ENCODE results near the gene GALE. TPM values are rescaled to one million over a fixed set of nuclear protein-coding genes. Genes with fewer than 3 reads are reported as not detected.

The GALE gene
- polyA plus RNA-seq, 1 donor (not counting 4 experiments of a cell fraction or from before 2014, with no cell fraction given): 52.8 TPM

DNA sequence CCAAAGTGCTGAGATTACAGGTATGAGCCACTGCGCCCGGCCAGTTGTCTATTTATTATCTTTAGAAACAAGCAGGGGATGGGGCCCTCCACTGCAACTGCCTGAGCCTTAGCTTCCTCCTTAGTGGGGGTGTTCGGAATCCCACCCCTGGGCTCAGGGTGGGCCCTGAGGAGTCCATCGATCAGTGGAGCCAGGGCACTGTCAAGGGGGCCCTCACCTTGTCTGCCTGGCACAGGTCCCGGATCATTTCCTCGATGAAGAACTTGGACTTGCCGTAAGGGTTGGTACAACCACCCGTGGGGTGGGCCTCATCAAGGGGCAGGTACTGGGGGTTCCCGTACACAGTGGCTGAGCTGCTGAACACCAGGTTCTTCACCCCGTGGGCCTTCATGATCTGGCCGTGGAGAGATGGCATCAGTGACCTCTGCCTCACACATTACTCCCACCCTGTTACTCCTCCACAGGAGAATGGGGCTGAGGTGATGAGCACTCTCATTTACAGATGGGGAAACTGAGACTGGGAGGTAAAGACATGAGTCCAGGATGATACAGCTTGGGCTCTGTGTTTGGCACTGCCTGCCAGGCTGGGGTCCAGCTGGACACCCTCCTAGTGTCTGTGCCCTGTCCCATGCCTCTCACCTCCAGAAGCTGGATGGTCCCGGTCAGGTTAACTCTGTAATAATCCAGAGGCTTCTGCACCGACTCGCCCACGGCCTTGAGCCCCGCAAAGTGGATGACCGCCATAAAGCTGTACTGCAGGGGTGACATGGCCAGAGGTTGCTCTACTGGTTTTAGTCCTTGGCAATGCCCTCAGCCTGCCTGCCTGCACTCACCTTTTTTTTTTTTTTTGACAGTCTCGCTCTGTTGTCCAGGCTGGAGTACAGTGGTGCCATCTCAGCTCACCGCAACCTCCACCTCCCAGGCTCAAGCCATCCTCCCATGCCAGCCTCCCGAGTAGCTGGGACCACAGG, 2.8 kb downstream of the GALE start:
- Histone ChIP-seq H3K27ac (ENCODE audit: control insufficient read depth, insufficient read depth, low read length) (no peak overlapping the region), H3K4me1 (ENCODE audit: control insufficient read depth, extremely low read depth, insufficient read depth, low read length) (peaks cover 22% of the 10 kb centered on the region), H3K36me3 (ENCODE audit: control insufficient read depth in 2 of 2, extremely low read depth in 1 of 2, insufficient read depth in 2 of 2, low read length in 2 of 2) (peaks cover 34 to 40% of the 10 kb centered on the region in 2 experiments), H3K27me3 (ENCODE audit: control insufficient read depth, extremely low read depth, insufficient read depth, low read length) (no peaks in the 10 kb centered on the region), H3K79me2 (ENCODE audit: control insufficient read depth, insufficient read depth, low read length) (peaks cover 7% of the 10 kb centered on the region), H3K9me3 (ENCODE audit: control insufficient read depth, low read depth, low read length) (no peaks in the 10 kb centered on the region), H3K9ac (ENCODE audit: control insufficient read depth, extremely low read depth, insufficient read depth, low read length) (no peak overlapping the region), H3K4me2 (ENCODE audit: control insufficient read depth, extremely low read depth, insufficient read depth, low read depth, low read length) (no peak overlapping the region), H3K9me1 (ENCODE audit: control insufficient read depth, extremely low read depth, insufficient read depth, low read length) (no peaks in the 10 kb centered on the region), H2AFZ (ENCODE audit: control insufficient read depth, low read length) (no peak overlapping the region), H3K4me3 (ENCODE audit: control insufficient read depth in 2 of 3, extremely low read depth in 1 of 3, insufficient read depth in 2 of 3, low read depth in 1 of 3, low read length in 3 of 3) (no peak overlapping the region), H4K20me1 (ENCODE audit: control insufficient read depth, extremely low read depth, insufficient read depth, low read length) (no peaks in the 10 kb centered on the region)
- TF ChIP-seq EZH2 (IDR thresholded peaks at IDR 0.05; ENCODE audit: low read length): no peak
- TF ChIP-seq, protein P1, sequence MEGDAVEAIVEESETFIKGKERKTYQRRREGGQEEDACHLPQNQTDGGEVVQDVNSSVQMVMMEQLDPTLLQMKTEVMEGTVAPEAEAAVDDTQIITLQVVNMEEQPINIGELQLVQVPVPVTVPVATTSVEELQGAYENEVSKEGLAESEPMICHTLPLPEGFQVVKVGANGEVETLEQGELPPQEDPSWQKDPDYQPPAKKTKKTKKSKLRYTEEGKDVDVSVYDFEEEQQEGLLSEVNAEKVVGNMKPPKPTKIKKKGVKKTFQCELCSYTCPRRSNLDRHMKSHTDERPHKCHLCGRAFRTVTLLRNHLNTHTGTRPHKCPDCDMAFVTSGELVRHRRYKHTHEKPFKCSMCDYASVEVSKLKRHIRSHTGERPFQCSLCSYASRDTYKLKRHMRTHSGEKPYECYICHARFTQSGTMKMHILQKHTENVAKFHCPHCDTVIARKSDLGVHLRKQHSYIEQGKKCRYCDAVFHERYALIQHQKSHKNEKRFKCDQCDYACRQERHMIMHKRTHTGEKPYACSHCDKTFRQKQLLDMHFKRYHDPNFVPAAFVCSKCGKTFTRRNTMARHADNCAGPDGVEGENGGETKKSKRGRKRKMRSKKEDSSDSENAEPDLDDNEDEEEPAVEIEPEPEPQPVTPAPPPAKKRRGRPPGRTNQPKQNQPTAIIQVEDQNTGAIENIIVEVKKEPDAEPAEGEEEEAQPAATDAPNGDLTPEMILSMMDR (optimal IDR thresholded peaks at IDR 0.05 in 1 of 3, IDR thresholded peaks at IDR 0.05 in 1 of 3, conservative IDR thresholded peaks at IDR 0.05 in 1 of 3; ENCODE audit: extremely low read depth in 1 of 3, insufficient read depth in 2 of 3, low read length in 3 of 3): no peak
- dilution Hi-C loops (cut with MboI; ENCODE audit: extremely low pct_ligation_motif_present, low sequenced_read_pairs): no loop called here
- no peak for DNase-seq (ENCODE audit: low read depth, low spot score)
- no peak for FAIRE-seq

DNA sequence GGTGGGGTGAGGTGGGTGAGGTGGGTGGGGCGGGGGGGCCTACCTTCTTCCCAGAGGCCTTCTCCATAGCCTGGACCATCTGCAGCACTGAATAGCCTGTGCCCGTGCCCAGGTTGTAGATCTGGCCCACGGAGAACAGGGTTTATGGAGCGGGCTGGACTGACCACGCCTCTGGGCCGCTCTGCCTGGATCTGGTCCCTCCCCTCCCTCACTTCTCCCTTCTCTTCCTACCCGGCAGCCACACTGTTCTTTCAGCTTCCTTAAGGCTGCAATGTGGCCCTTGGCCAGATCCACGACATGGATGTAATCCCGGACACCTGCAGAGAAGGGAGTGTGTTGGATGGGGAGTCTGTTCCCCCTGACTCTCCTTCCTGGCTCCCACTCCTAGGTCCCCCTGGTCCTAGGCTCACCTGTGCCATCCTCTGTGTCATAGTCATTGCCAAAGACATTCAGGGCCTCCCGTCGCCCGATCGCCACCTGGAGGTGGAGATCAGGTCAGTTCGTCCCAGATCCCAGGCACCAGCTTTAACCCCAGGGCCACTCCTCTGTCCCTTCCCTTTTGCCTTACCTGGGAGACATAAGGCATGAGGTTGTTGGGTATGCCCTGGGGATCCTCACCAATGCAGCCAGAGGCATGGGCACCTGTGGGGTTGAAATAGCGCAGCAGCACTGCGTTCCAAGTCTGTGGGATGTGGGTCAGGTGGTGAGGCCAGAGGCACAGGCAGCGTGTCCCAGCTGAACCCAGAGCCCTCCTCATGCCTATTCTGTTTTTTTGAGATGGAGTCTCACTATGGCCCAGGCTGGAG, 3.9 kb downstream of the GALE start:
- dilution Hi-C loops (cut with MboI; ENCODE audit: extremely low pct_ligation_motif_present, low sequenced_read_pairs): no loop called here
- Histone ChIP-seq H3K27ac (ENCODE audit: control insufficient read depth, insufficient read depth, low read length) (no peak overlapping the region), H3K4me3 (ENCODE audit: control insufficient read depth in 2 of 3, extremely low read depth in 1 of 3, insufficient read depth in 2 of 3, low read depth in 1 of 3, low read length in 3 of 3) (no peak overlapping the region), H2AFZ (ENCODE audit: control insufficient read depth, low read length) (no peak overlapping the region), H3K4me1 (ENCODE audit: control insufficient read depth, extremely low read depth, insufficient read depth, low read length) (peaks cover 29% of the 10 kb centered on the region), H3K79me2 (ENCODE audit: control insufficient read depth, insufficient read depth, low read length) (peaks cover 17% of the 10 kb centered on the region), H3K36me3 (ENCODE audit: control insufficient read depth in 2 of 2, extremely low read depth in 1 of 2, insufficient read depth in 2 of 2, low read length in 2 of 2) (peaks cover 34 to 38% of the 10 kb centered on the region in 2 experiments), H4K20me1 (ENCODE audit: control insufficient read depth, extremely low read depth, insufficient read depth, low read length) (no peaks in the 10 kb centered on the region), H3K27me3 (ENCODE audit: control insufficient read depth, extremely low read depth, insufficient read depth, low read length) (no peaks in the 10 kb centered on the region), H3K9me3 (ENCODE audit: control insufficient read depth, low read depth, low read length) (no peaks in the 10 kb centered on the region), H3K4me2 (ENCODE audit: control insufficient read depth, extremely low read depth, insufficient read depth, low read depth, low read length) (no peak overlapping the region), H3K9me1 (ENCODE audit: control insufficient read depth, extremely low read depth, insufficient read depth, low read length) (no peaks in the 10 kb centered on the region), H3K9ac (ENCODE audit: control insufficient read depth, extremely low read depth, insufficient read depth, low read length) (no peak overlapping the region)
- no peak for DNase-seq (ENCODE audit: low read depth, low spot score)
- TF ChIP-seq, protein P1 (optimal IDR thresholded peaks at IDR 0.05 in 1 of 3, IDR thresholded peaks at IDR 0.05 in 1 of 3, conservative IDR thresholded peaks at IDR 0.05 in 1 of 3; ENCODE audit: extremely low read depth in 1 of 3, insufficient read depth in 2 of 3, low read length in 3 of 3): peak in 1 of 3 experiments; percentile 39
- TF ChIP-seq EZH2 (IDR thresholded peaks at IDR 0.05; ENCODE audit: low read length): no peak
- no peak for FAIRE-seq

All from keratinocyte (primary cell).